ENCODE results near the gene NEB. TPM values are rescaled to one million over a fixed set of nuclear protein-coding genes. Genes with fewer than 3 reads are reported as not detected.
"Not testable (repeated sequence)": the region's sequence is repeated elsewhere in the genome, so short reads cannot be mapped to it uniquely, and the experiment has no call there.

Gene NEB
- total RNA-seq, 1 experiment from 2014 or later, result 0.51 TPM

DNA sequence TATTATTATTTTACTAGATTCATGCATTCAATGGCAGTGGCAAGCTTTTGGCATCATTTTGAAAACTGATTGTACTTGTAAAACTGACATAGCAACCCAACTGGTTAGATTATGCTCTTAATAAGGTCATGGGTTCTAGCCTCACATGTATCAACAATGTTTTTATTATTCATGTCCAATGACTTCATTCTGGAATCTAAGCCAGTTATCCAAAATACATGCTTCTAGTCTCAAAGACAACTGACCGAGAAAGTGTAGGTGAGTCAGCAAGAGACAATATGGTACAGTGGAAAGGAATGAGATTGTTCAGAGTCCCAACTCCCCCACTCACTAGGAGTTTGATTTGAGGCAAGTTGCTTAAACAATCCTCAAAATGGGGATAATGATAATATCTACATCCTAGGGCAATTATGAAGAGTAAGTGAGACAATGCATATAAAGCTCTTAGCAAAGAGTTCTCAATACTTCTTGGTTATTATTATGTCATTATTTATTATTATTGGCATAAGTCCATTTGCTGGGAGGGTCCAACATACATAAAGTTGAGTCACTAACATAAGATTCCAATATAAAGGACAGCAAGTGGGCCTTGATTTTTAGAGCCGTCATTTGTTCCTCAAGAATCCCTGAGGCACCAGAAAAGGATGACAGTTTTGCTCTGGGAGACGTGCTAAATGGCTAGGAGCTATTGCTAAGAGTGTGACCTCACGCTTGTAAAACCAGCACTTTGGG lies 99.4 kb downstream of the NEB start:
- in situ Hi-C loops (cut with HindIII; ENCODE audit: low pct_unique_long_range_greater_than_20kb, low sequenced_read_pairs), result no loop called here

DNA sequence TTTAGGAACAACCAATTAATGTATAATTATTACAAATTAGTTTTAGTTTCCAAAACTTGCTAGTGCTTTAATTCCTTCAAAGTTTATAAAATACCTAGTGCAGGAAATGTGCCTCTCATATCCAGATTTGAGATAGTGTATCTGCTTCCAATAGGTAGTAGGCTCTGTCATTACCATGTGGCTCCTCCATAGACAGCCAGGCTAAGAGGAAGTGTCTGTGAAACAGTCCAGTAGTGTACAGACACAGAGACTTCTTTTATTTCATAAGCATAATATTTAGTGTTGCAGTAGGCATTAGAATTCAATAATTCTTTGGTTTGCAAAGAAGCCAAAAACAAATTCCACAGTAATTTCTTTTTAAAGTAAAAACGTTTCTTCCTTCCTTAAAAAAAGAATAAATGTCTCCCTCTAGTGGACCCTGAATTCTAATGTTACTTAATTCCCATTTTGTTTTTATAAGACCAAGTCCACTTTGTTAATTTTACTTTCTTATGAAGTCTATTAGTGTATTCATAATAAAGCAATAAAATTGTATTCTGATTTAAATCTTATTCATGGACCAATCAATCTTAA lies 101.2 kb downstream of the NEB start:
- DNase-seq (ENCODE audit: low read depth), result peak; percentile 22

More for the DNA sequence above, 99.4 kb downstream of the NEB start:
- no peak for DNase-seq (ENCODE audit: low read depth)

DNA sequence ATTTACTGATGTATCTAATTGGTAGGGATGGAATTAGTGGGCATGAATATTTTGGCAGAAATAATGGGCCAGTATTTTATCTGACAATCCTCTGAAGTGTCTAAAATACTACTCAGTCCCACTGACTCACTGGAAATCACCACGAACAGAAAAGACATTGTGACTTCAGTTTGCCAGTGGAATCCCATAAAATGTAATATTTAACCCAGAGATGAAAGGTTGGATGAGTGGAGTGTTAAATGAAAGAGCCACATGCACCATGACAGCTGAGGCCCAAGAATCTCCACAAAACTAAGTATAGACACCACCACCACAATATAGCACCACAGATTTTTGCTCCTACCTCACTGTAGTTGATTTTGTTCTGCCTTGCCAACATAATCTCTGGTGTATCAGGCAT lies 103.9 kb downstream of the NEB start:
- peak; percentile 40 for DNase-seq (ENCODE audit: low read depth)
- in situ Hi-C loops (cut with HindIII; ENCODE audit: low pct_unique_long_range_greater_than_20kb, low sequenced_read_pairs), result no loop called here

More for the DNA sequence above, 101.2 kb downstream of the NEB start:
- in situ Hi-C loops (cut with HindIII; ENCODE audit: low pct_unique_long_range_greater_than_20kb, low sequenced_read_pairs), result no loop called here

DNA sequence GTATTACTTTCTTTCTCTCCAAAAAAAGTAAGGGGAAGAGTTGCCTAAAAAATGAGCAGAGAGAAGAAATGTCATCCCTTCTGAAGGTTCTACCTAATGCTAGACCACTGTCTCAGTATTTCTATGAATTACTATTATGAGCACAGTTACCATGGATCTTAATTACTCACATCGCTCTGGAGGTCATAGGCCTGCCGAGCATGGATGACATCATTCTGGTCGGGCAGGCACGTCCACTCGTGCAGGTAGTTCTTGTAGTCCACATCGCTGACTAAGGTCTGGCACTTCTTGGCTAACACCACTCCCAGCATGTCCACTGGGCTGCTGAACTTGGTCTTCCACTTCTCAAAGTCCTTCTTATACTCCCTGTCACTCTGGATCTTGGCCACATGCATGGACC lies 106.9 kb downstream of the NEB start:
- in situ Hi-C loops (cut with HindIII; ENCODE audit: low pct_unique_long_range_greater_than_20kb, low sequenced_read_pairs), result no loop called here
- DNase-seq (ENCODE audit: low read depth), result no peak

GRCh38 chr2:151624271-151624670 lies 110.0 kb downstream of the NEB start:
- in situ Hi-C loops (cut with HindIII; ENCODE audit: low pct_unique_long_range_greater_than_20kb, low sequenced_read_pairs), result no loop called here
- DNase-seq (ENCODE audit: low read depth), result no peak

GRCh38 chr2:151623631-151624030 lies 110.6 kb downstream of the NEB start:
- DNase-seq (ENCODE audit: low read depth), result no peak
- in situ Hi-C loops (cut with HindIII; ENCODE audit: low pct_unique_long_range_greater_than_20kb, low sequenced_read_pairs), result no loop called here

GRCh38 chr2:151620761-151621160 lies 113.5 kb downstream of the NEB start:
- DNase-seq (ENCODE audit: low read depth), result no peak
- in situ Hi-C loops (cut with HindIII; ENCODE audit: low pct_unique_long_range_greater_than_20kb, low sequenced_read_pairs), result no loop called here

- in situ Hi-C loops (cut with HindIII; ENCODE audit: low pct_unique_long_range_greater_than_20kb, low sequenced_read_pairs), result no loop called here
- DNase-seq (ENCODE audit: low read depth), result peak; percentile 67
These were observed 114.8 kb downstream of the NEB start for GRCh38 chr2:151619337-151619989.

DNA sequence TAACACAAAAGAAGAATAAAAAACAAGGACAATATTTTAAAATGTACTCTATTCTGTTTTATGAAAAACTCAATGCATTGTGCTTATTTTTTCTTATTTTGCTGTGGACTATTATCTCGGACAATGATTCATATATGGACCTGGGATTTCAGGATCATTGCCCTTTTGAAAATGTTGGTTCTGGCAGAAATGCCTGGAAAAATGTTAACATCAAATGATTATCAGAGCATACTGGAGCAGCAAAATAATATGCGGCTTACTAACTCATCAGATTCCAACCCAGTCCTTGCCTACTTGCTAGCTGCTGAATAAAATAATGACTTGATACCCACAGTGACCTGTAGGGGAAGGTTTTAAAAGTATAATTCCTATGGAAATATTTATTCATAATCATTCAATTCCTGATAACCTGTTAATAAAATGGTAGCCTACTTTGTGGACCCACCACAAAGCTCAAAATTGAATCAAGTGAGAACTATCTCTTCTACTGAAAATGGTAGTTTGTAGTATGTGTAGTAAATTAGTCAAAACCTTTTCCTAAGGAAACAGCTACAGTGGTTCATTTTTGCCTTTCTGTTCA lies 117.4 kb downstream of the NEB start:
- in situ Hi-C loops (cut with HindIII; ENCODE audit: low pct_unique_long_range_greater_than_20kb, low sequenced_read_pairs), result no loop called here
- no peak for DNase-seq (ENCODE audit: low read depth)

DNA sequence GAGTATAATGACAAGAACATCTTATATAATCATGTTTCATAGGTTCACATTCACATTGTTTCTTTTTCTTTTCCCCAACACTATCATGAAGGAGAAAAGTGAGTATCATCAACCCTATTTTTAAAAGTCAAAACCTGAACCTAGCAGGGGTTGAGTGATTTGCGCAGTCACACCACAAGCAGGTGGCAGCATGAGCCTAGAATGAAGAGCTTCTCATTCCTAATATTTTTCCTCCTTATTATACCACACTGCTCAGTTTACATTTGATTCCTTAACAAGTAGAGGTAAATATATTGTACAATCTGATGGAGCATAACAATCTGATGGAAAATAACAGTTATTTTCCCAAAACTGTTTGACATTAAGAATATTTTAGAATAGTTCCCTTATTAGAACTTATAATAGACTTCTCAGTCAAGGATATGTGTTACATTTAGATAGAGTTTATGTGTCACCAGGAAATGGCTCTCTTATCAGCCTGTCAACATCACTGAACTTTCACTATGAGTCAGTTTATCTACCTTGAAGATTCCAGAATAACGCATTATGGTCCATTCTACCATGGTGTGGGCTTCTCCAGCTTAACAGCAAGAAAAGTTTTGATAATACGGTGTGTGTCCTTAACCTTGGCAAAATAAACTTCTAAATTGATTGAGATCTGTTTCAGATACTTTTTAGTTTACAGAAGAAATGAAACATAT lies 119.5 kb downstream of the NEB start:
- no peak for DNase-seq (ENCODE audit: low read depth)
- in situ Hi-C loops (cut with HindIII; ENCODE audit: low pct_unique_long_range_greater_than_20kb, low sequenced_read_pairs), result no loop called here

- DNase-seq (ENCODE audit: low read depth), result no peak
- in situ Hi-C loops (cut with HindIII; ENCODE audit: low pct_unique_long_range_greater_than_20kb, low sequenced_read_pairs), result no loop called here
These were observed 120.1 kb downstream of the NEB start for GRCh38 chr2:151614159-151614558.

- in situ Hi-C loops (cut with HindIII; ENCODE audit: low pct_unique_long_range_greater_than_20kb, low sequenced_read_pairs), result no loop called here
- DNase-seq (ENCODE audit: low read depth), result no peak
These were observed 122.9 kb downstream of the NEB start for GRCh38 chr2:151611351-151611750.

DNA sequence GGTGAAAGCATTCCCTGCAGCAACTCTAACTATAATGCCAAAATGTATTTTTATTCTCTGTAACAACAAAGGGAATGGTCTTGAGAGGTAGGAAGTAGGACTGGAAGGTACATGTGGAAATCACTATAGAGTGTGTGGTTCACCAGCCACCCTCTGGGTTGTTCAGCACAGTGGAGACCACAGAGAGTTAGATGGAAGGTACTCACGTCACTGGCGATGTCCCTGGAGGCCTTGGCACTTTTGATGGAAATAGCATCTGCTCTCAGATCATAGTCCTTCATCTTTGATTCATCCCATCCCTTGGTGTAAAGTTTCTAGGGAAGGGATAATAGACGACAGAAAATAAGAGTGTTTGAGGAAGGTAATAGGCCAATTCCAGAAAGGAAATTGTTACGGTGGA lies 124.0 kb downstream of the NEB start:
- no peak for DNase-seq (ENCODE audit: low read depth)
- in situ Hi-C loops (cut with HindIII; ENCODE audit: low pct_unique_long_range_greater_than_20kb, low sequenced_read_pairs), result no loop called here

- in situ Hi-C loops (cut with HindIII; ENCODE audit: low pct_unique_long_range_greater_than_20kb, low sequenced_read_pairs), result no loop called here
- DNase-seq (ENCODE audit: low read depth), result no peak
These were observed 124.6 kb downstream of the NEB start for GRCh38 chr2:151609705-151610104.

DNA sequence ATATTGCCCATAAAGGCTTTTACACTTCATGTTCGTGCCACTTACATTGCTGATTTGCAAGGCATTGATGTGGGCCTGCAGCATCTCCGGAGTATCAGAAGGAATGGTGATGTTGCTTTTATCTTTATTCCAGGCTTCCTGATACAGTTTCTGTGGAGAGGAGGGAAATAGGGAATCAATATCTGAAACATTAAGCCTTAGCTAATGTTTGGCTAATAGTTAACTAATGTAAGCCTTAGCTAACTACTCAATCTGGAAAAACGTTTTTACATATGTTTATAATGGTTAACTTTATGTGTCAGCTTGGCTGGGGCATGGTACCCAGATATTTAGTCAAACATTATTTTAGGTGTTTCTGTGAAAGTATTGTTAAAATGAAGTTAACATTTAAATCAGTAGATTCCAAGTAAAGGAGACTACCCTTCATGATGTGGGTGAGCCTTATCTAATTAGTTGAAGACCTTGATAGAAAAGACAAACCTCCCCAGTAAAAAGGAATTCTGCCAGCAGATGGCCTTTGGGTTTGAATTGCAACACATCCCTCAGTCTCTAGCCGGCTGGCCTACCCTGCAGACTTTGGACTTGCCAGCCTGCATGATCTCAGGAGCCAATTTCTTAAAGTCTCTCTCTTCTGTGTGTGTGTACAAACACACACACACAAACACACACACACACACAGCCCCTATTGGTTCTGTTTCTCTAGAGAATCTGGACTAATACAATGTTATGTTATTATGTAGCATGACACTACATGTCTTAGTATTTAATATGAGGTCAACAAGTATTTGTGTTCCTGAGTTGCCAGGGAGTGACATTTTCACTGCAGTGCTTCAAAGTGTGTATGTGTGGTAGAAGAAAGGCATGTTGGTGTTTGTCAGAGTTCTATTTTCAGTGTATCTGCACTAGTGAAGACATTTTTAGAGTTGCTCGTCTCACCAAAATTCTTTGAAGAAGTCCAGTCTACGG lies 126.5 kb downstream of the NEB start:
- in situ Hi-C loops (cut with HindIII; ENCODE audit: low pct_unique_long_range_greater_than_20kb, low sequenced_read_pairs); DNase-seq (ENCODE audit: low read depth): not testable (repeated sequence)

GRCh38 chr2:151603530-151603929 lies 130.7 kb downstream of the NEB start:
- in situ Hi-C loops (cut with HindIII; ENCODE audit: low pct_unique_long_range_greater_than_20kb, low sequenced_read_pairs); DNase-seq (ENCODE audit: low read depth): not testable (repeated sequence)

DNA sequence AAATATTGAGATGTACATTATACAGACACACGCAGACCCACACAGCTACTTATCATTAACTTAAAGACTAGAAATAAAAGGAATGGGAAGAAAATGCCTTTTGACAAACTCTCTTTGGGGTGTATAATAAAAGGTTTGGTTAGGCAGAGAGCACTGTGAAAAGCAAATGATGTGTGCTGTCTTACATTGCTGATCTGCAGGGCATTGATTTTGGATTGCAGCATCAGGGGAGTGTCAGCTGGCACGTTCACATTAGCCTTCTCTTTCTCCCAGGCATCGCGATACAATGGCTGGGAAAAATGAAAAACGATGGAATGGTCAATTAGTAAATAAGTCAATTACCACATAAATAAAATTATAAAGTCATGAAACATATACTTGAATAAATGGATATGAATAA lies 131.9 kb downstream of the NEB start:
- DNase-seq (ENCODE audit: low read depth); in situ Hi-C loops (cut with HindIII; ENCODE audit: low pct_unique_long_range_greater_than_20kb, low sequenced_read_pairs): not testable (repeated sequence)

GRCh38 chr2:151601803-151602202 lies 132.5 kb downstream of the NEB start:
- in situ Hi-C loops (cut with HindIII; ENCODE audit: low pct_unique_long_range_greater_than_20kb, low sequenced_read_pairs); DNase-seq (ENCODE audit: low read depth): not testable (repeated sequence)

All from Caki2 (cell line).